ENCODE measurements around the gene ANKRD60. TPM values are rescaled to one million over a fixed set of nuclear protein-coding genes. Genes with fewer than 3 reads are reported as not detected.

The ANKRD60 gene
- total RNA-seq, 3 donors from 2014 or later, result not detected

GRCh38 chr20:58271606-58272351 lies 43.3 kb upstream of the ANKRD60 start:
- TF ChIP-seq CTCF (IDR thresholded peaks at IDR 0.05), result no peak
- DNase-seq (no peak), ATAC-seq (no peak)
- peaks cover 5% of the 10 kb centered on the region for H3K4me1 ChIP-seq (ENCODE audit: low read depth)
- no peaks in the 10 kb centered on the region for H3K9me3 ChIP-seq
- no peak overlapping the region for H3K4me3 ChIP-seq
- intact Hi-C loops (cut with DNase I, micrococcal nuclease), result no loop called here
- H3K36me3 ChIP-seq (ENCODE audit: low read depth), result no peaks in the 10 kb centered on the region

GRCh38 chr20:58268936-58269619 lies 40.6 kb upstream of the ANKRD60 start:
- intact Hi-C loops (cut with DNase I, micrococcal nuclease), result no loop called here
- no peak overlapping the region for H3K4me3 ChIP-seq
- ATAC-seq, result peak; percentile 3
- peaks cover 14% of the 10 kb centered on the region for H3K4me1 ChIP-seq (ENCODE audit: low read depth)
- H3K36me3 ChIP-seq (ENCODE audit: low read depth), result no peaks in the 10 kb centered on the region
- no peak for TF ChIP-seq CTCF (IDR thresholded peaks at IDR 0.05)
- peak in 1 of 3 donors; percentile 34 for DNase-seq
- no peaks in the 10 kb centered on the region for H3K9me3 ChIP-seq

- Histone ChIP-seq H3K4me1 (ENCODE audit: low read depth) (peaks cover 14% of the 10 kb centered on the region), H3K4me3 (no peak overlapping the region), H3K36me3 (ENCODE audit: low read depth) (no peaks in the 10 kb centered on the region), H3K9me3 (no peaks in the 10 kb centered on the region)
- intact Hi-C loops (cut with DNase I, micrococcal nuclease), result no loop called here
- DNase-seq, result peak in 2 of 3 donors; percentile 36 to 47
- peak; percentile 80 for ATAC-seq
- no peak for TF ChIP-seq CTCF (IDR thresholded peaks at IDR 0.05)
These were observed 40.0 kb upstream of the ANKRD60 start for GRCh38 chr20:58268421-58268821.

- H3K4me1 ChIP-seq (ENCODE audit: low read depth), result peaks cover 14% of the 10 kb centered on the region
- no peak overlapping the region for H3K4me3 ChIP-seq
- H3K9me3 ChIP-seq, result no peaks in the 10 kb centered on the region
- no peak for TF ChIP-seq CTCF (IDR thresholded peaks at IDR 0.05)
- DNase-seq, result no peak
- ATAC-seq, result peak; percentile 33
- H3K36me3 ChIP-seq (ENCODE audit: low read depth), result no peaks in the 10 kb centered on the region
- intact Hi-C loops (cut with DNase I, micrococcal nuclease), result no loop called here
These were observed 39.1 kb upstream of the ANKRD60 start for GRCh38 chr20:58267389-58268215.

GRCh38 chr20:58264271-58264670 lies 35.8 kb upstream of the ANKRD60 start:
- H3K4me1 ChIP-seq (ENCODE audit: low read depth), result peaks cover 12% of the 10 kb centered on the region
- DNase-seq, result peak in 1 of 3 donors; percentile 56
- TF ChIP-seq CTCF (IDR thresholded peaks at IDR 0.05), result no peak
- no peaks in the 10 kb centered on the region for H3K36me3 ChIP-seq (ENCODE audit: low read depth)
- intact Hi-C loops (cut with DNase I, micrococcal nuclease), result no loop called here
- ATAC-seq, result peak; percentile 90
- no peak overlapping the region for H3K4me3 ChIP-seq
- no peaks in the 10 kb centered on the region for H3K9me3 ChIP-seq

Data from mucosa of descending colon (tissue), 3 donors.